ENCODE measurements around the gene PRF1.
"Not testable (repeated sequence)": the region's sequence is repeated elsewhere in the genome, so short reads cannot be mapped to it uniquely, and the experiment has no call there.

The PRF1 gene

DNA sequence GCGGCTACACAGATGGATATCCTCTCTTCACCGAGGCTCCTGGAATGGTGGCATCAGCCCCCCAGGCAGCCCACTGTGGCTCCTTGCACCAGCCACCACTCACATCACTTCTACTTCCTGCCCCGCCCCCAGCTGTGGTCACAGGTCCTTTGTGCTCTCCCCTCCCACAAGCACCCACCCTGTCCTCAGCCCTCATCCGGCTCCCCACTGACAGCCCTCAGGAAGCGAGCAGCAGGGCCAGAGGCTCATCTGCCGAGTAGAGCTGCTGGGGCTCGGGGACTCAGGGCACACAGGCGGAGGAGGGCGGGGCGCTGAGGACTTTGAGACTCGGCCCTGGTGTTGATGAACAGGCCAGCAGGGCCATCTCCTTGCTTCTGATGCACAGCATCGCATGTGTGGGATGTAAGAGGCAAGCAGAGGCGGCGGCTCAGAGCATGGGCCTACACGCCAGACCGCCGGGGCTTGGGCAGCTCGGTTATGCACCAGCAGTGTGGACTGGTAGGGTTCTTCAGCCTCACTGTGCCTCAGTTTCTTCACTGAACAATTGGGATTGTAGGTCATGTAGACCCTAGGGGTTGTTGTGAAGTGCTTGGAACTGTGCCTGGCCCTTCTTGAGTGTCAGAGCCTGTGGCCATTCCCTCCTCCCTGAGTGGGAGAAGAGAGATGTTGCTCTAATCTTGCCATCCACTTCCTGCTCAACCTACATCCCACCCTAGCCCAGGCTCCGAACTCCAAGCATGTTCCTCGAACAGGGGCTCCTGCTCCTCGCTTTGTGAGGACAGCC is at the start of gene PRF1:
TSS of gene PRF1 (minus strand) at position 77 of the 784 bp plus-strand sequence. CDS start 1,839 bp downstream, outside the sequence.
- no peak for DNase-seq (ENCODE audit: low read depth)

DNA sequence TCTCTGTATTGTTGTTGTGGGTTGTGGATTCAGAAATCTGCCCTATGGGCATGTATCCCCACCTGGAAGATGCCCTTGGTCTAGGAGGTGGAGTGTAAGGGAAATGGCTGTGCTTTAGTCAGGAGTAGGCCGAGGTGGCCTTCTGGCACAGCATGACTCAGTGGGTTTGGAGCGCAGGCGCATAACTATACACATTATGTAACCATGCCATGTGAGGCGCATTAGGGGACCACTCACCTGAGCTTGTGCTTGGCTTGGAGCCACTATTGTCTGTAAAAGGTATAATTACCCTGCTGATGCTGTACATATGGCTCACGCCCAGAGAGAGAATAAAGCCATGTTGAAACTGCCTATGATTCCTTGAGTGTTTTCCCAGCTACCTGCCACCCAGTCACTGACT is 49.1 kb upstream of the PRF1 start:
- no peak for DNase-seq (ENCODE audit: low read depth)

DNA sequence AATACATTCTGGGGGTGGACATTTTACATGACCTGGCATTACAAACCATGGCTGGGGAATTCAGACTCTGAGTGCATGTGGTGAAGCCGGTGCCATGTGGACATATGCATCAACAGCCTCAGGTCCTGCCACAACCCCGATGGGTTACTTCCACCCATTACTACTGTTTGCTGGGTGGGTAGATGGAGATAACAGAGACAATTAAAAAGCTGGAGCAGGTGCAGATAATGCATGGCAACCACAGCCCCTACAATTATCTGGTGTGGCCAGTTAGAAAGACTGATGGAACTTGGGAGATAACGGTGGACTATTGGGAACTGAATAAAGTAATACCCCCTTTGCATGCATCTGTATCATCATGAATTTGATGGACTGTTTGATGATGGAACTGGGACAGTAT is 48.2 kb upstream of the PRF1 start:
- no peak for DNase-seq (ENCODE audit: low read depth)

DNA sequence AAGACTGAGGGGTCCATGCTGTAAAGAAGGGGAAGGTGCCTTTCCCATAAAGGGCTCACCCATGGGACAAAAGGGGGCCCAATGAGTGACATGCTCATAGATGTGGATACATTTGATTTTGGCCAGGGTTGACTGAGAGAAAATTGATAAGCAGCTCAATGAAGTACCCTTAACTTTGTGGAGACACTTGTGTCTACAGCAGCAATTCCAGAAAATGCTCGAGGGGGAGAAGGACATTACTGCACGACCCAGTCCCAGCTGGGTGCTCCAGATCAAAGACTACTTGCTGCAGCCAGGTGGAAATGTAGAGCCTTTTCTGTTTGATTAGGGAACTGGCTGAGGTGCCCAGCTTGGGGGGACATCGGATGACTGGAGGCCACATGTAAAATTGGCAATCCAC is 47.6 kb upstream of the PRF1 start:
- DNase-seq (ENCODE audit: low read depth): no peak

DNA sequence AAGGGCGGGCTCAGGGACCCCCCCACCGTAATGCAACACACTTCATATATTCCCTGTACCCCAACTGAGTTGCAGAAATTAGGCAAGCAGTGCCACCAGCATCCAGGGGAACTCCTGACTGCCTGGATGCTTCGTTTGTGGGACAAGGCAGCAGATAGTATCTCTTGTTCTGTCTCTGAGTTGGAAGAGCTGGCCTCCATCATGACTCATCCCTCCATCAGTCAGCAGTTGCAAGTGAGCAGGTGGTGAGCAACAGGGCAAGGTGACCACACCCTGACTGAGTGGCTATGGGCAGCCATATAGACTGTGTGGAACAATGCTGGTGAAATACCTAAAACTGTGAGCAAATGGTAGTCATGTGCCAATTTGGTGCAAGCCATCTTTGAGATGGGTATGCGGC is 47.0 kb upstream of the PRF1 start:
- peak; percentile 75 for DNase-seq (ENCODE audit: low read depth)

DNA sequence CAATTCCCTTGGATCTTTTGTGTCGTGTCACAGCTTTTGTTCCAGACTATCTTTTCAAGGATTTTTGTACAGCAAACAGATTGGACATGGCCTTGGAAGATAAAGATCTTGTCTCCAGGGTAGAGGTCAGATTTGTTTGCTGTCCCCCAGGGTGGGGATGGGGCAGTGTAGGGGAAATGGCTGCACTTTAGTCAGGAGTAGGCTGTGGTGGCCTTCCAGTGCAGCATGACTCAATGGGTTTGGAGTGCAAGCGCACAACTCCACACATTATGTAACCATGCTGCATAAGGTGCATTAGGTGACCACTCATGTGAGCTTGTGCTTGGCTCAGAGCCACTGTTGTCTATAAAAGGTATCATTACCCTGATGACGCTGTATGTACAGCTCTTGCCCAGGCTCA is 45.9 kb upstream of the PRF1 start:
- no peak for DNase-seq (ENCODE audit: low read depth)

DNA sequence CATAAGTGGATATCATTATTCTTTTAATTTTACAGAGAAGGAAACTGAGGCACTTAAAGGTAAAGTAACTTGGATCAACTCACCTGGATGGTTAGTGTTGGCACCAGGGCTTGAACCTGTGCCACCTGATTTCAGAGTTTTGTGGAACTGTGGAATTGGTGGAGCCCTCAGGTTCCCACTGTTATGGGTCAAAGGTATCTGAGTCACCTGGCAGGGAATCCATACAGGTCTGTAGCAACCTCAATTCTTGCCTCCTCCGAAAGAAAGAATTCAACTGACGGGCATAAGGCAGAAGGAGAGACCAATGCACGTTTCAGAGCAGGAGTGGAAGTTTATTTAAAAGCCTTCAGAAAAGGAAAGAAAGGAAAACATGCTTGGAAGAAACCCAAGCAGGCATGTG is 44.5 kb upstream of the PRF1 start:
- no peak for DNase-seq (ENCODE audit: low read depth)

DNA sequence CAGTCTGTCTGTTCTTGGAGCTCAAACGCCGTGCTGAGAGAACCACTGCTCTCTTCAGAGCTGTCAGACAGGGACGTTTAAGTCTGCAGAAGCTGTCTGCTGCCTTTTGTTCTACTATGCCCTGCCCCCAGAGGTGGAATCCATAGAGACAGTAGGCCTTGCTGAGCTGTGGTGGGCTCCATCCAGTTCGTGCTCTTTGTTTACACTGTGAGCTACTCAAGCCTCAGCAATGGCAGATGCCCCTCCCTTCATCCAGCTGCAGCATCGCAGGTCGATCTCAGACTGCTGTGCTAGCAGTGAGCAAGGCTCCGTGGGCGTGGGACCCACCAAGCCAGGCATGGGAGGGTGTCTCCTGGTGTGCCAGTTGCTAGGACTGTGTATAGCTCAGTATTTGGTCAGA is 42.4 kb upstream of the PRF1 start:
- DNase-seq (ENCODE audit: low read depth): not testable (repeated sequence)

DNA sequence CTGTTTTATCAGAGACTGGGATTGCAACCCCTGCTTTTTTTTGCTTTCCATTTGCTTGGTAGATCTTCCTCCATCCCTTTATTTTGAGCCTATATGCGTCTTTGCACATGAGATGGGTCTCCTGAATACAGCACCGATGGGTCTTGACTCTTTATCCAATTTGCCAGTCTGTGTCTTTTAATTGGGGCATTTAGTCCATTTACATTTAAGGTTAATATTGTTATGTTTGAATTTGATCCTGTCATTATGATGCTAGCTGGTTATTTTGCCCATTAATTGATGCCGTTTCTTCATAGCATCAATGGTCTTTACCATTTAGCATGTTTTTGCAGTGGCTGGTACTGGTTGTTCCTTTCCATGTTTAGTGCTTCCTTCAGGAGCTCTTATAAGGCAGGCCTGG is 40.7 kb upstream of the PRF1 start:
- DNase-seq (ENCODE audit: low read depth): not testable (repeated sequence)

DNA sequence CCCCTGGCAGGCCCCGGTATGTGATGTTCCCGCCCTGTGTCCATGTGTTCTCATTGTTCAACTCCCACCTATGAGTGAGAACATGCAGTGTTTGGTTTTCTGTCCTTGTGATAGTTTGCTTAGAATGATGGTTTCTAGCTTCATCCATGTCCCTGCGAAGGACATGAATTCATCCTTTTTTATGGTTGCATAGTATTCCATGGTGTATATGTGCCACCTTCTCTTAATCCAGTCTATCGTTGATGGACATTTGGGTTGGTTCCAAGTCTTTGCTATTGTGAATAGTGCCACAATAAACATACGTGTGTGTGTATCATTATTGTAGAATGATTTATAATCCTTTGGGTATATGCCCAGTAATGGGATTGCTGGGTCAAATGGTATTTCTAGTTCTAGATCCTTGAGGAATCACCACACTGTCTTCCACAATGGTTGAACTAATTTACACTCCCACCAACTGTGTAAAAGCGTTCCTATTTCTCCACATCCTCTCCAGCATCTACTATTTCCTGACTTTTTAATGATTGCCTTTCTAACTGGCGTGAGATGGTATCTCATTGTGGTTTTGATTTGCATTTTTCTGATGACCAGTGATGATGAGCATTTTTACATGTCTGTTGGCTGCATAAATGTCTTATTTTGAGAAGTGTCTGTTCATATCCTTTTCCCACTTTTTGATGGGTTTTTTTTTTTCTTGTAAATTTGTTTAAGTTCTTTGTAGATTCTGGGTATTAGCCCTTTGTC is 37.3 kb upstream of the PRF1 start:
- not testable (repeated sequence) for DNase-seq (ENCODE audit: low read depth)

DNA sequence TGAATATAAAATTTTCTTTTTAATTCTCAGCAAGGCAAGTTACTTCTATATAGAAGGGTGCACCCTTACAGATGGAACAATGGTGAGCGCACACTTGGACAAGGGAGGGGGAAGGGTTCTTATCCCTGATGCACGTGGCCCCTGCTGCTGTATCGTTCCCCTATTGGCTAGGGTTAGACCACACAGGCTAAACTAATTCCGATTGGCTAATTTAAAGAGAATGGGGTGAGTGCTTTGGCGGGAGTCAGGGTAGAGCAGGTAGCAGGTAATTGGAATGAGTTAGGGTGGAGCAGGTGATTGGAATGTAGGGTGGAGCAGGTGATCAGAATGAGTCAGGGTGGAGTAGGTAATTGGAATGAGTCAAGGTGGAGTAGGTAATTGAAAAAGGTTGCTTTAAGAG is 32.0 kb upstream of the PRF1 start:
- DNase-seq (ENCODE audit: low read depth): not testable (repeated sequence)

DNA sequence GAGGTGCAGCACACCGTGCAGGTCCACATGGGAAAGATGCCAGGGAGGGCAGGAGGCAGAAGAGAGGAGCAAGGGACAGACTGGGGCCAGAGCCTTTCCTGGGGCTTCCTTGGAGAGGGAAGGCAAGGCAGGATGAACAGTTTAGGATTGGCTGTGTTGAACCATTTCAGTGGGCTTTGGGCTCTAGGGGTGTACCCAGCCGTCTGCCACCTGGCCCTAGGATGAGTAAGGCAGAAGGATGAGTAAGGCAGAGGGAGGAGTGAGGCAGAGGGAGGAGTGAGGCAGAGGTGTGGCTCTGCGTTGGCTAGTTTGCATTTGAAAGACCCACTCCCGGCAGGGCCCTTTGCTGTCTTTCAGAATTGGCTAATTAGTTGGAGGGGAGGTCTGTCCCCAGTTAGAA is 31.5 kb upstream of the PRF1 start:
- no peak for DNase-seq (ENCODE audit: low read depth)

DNA sequence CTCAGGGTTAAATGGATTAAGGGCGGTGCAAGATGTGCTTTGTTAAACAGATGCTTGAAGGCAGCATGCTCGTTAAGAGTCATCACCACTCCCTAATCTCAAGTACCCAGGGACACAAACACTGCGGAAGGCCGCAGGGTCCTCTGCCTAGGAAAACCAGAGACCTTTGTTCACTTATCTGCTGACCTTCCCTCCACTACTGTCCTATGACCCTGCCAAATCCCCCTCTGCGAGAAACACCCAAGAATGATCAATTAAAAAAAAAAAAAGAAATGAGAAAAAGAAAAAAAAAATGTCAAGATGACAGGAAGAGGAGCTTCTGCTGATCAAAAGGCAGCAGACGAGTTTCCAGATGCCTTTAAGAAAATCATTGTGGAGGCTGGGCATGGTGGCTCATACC is 29.2 kb upstream of the PRF1 start:
- DNase-seq (ENCODE audit: low read depth): not testable (repeated sequence)

DNA sequence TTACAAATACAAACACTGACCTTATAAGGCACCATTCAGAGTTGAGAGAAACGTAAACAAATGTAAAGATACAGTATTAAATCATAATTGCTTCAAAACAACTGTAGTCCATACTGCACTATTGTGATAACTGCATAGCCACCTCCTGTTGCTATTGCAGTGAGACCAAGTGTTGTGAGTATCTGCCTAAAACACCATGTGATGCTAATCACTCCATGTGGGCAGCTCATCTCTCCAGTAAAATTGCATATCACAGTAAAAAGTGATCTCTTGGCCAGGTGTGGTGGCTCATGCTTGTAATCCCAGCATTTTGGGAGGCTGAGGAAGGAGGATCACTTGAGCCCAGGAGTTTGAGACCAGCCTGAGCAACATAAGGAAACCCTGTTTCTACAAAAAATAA is 26.8 kb upstream of the PRF1 start:
- DNase-seq (ENCODE audit: low read depth): no peak

DNA sequence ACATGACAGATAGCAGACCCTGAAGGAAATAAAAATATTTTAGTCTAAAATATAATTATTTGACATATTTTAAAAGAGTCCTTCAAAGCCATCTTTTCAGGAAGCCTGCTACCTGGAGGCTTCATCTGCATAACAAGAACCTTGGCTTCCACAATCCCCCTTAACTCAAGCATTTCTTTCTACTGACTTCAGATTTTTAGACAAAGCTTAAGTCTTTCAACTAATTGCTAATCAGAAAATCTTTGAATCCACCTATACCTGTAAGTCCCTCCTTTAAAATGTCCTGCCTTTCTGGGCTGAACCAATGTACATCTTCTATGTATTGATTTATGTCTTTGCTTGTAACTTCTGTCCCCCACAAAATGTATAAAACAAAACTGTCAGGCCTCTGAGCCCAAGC is 23.5 kb upstream of the PRF1 start:
- no peak for DNase-seq (ENCODE audit: low read depth)

DNA sequence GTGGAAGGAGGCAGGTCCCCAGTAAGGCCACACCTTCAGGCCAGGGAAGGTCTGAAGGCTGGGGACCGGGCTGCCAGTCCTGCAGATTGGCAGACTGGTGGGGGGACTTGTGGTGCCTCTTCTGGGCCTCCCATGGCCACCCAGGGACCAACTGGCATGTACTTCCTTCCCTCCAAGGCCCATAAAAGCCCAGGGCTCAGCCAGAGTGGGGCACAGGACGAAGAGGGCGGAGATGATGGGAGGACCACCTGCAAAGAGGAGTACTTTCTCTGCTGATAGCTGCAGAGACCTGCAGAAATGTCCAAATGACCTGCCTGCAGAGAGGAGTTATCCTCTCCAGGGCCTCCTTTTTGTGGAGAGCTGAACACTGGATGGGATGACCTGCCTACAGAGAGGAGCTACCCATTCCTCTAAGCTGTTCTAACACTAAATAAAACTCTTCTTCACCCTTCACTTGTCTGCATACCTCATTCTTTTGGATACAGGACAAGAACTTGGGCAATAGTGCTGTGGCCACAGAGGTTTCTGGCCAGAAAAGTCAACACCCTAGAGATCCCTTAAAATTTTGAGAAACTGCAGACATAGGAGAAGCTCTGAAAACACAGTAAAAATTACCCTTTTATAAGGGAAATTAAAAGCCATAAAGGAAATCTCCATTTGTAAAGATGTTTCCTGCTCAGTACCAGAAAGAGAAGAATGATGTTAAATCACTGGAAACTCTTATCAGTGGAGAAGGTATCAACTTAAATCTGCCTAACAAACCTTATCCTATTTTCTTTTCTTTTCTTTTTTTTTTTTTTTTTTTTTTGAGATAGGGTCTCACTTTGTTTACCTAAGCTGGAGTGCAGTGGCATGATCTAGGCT is 20.7 kb upstream of the PRF1 start:
- DNase-seq (ENCODE audit: low read depth): no peak

DNA sequence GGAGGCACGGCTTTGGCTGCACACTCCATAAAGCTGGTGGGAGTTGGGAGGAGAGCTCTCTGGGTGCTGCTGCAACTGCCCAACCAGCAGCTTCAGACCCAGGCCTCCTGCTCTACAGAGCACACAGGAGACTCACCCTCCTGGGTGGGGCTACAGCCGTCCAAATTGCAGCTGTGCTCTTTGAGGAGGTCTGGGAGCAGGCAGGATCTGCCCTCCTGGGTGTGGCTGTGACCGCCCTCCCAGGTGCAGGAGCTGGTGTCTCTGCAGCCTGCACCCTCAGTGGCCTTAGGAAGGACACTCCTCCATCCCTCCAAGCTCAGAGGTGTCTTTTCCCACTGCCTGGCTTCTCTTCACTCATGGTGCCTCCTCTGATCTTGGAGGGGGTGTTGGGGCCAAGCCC is 20.0 kb upstream of the PRF1 start:
- no peak for DNase-seq (ENCODE audit: low read depth)

DNA sequence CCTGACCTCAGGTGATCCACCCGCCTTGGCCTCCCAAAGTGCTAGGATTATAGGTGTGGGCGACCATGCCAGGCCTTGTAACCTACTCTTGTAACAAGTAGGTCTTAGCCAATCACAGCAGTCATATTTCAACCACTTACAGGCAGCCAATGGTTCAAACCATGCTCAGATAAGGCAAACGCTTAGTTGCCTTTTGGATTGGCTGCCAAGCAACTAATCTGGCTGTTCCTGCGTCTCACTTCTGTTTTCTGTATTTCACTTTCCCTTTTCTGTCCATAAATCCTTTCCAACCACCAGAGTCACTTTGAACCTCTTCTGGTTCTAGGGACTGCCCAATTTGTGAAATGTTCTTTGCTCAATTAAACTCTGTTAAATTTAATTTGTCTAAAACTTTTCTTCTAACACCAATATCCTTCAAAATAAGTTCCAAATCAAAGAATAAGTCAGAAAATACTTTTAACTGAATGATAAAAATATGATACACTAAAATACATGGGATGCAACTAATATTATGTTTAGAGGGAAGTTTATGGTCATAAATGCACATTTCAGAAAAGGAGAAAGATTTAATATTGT is 19.1 kb upstream of the PRF1 start:
- no peak for DNase-seq (ENCODE audit: low read depth)

DNA sequence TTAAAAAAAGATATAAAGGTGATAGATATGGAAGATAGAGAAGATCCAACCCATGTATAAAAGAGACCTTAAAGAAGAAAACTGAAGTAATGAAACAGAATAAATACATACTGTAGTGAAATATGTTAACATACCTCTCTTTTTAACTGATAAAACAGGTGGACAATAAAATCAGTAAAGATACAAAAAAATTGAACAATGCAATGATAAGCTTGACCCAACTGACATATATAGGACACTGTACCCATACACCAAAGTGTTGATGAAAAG is 17.4 kb upstream of the PRF1 start:
- DNase-seq (ENCODE audit: low read depth): no peak

DNA sequence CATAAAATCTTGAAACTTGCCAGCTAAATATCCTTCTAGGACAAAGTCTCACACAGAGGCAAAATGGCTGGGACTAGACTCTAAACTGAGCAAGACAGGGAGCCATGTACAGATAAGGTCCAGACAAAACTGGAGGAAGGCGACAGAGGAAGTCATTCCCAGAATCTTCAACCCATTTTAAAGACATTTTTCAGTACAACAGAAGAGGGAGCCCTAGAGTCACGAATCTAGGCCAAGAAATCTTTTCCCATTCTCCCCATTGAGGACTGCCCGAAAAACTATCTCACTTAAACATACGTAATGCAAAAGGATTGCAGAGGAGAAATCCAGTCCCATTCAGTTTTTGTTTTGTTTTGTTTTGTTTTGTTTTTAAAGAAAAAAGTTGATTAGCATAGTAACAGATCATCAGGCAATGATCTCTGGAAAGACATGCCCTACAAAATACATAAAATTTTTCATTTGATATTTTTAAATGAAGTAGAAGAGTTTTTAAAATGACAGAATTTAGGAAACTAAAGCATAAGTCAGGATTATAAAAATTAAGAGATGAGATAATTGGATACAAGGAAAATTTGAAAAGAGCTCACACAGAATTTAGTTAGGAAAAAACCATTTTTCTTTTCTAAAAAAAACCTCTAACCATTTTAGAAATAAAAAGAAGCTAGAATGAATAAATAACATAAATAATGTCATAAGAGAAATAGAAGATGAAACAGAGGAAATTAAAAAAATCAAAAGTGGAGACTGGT is 16.9 kb upstream of the PRF1 start:
- DNase-seq (ENCODE audit: low read depth): peak; percentile 2

DNA sequence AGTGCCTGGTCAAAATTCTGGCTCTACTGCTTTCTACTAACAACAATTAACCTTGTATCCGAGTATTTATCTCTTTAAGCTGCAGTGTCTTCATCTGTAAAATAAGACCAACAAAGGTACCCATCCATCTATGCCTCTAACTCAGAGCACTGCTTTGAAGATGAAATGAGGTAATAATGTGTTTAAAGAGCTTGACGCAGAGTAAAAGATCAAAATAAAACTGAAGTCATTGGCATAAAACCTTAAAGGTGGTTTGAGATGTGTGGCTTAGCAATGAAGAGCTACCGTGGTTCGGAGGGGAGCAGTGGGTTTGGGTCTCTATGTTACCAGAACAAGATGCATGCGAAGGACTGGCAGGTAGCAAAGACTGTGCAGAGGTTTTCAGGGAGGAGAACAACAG is 16.1 kb upstream of the PRF1 start:
- no peak for DNase-seq (ENCODE audit: low read depth)
